ENCODE measurements around the gene GLYAT.

The GLYAT gene

DNA sequence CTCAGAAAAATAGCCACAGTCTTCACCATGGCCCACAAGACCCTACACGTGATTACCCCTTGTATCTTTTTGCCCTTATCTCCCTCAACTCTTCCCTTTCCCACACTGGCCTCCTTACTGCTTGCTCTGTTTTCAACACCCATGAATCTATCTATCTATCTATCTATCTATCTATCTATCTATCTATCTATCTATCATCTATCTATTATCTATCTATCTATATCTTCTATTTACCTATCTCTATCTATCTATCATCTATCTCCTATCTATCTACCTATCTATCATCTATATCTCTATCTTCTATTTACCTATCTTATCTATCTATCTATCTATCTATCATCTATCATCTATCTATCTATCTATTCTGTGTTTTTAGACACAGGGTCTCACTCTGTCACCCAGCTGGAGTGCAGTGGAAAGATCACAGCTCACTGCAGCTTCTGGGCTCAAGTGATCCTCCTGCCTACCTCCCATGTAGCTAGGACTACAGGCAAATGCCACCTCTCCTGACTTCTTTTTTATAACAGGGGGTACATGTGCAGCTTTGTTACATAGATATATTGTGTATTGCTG, 55.1 kb downstream of the GLYAT start:
- no peak for DNase-seq

DNA sequence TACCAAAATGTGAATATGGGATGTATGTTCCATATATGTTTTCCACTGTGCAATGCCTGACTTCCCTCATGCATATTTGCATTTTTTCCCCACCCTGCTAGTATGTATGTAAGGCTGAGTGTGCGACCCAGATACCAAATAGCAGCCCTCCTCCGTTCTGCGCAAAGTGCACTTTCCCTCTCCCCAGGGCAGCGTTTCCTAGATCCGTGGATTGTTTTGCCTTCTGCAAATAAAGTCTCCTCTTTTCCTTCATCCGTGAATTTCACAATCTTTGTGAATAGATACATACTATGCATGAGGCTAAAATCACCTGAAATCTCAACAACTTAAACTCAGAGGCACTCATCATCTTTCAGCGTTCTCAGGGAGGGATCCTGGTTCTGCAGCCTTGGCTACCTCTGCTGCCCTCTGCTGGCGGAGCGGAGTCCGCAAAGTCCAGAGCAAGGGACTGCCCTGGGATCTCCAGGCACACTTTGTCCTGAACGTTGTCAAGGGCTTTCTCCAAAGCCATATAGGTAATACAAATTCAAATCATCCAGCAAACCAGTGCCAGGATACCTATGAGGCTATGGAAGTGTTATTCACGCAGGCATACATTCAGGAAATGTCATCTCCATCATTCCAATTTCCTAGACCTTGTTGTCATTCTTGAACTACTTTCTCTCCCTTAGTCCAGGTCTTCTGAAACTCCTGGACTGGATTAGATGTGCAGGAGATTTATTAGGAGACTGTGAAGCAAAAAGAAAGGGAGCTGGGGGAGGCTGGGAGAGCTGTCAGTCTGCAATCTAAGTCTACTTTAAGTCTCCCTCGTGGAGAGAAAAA, 56.2 kb downstream of the GLYAT start:
- peak; percentile 64 to 81 for DNase-seq

DNA sequence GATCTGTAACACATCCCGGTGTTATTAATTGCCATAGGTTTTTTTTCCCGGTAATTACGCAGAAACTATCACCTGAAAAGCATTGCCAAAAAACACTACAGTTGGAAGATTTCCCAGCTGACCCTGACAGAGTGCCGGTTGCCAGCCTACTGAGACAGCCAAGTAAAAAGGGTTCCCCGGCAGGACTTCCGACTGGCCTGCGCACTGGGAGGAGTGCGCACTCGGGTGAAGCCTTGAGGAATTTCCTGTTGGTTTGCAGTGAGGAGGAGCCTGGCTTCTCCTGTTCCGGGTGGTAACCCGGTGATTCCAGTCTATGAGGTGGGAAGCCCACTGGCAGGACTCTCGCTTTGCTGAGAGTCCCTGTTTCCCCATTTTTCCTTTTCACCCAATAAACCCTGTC, 57.1 kb downstream of the GLYAT start:
- DNase-seq = no peak

GRCh38 chr11:58671983-58672633, 59.6 kb downstream of the GLYAT start:
- no peak for DNase-seq

GRCh38 chr11:58659910-58660570, 71.7 kb downstream of the GLYAT start:
- no peak for DNase-seq

DNA sequence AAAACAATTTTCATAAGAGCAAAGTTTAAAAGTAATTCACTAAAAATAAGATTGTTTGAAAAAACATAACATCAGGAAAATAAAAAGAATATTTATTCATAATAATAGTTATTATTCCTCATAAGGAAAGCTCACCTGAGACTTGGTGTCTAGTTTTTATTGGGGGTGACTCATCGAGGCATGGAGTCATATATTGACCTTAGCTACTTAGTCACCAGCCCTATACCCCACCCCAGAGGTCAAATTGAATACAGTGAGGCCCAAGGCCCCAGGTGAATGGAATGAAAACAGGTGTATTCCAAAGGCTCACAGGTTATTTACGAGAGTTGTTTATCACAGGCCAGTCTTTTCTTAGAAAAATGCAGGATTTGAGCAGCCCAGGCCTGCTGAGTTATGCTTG, 72.3 kb downstream of the GLYAT start:
- DNase-seq = no peak

Data from stimulated activated CD4-positive, alpha-beta T cell treated with anti-CD3 and anti-CD28 coated beads, Interleukin-4, amount 100 ng/mL, for 4 hours (primary cell).